Measurements from ENCODE around the gene SNAI1.

- TF ChIP-seq CTCF (IDR thresholded peaks at IDR 0.05) (no peak), REST (IDR thresholded peaks at IDR 0.05; ENCODE audit: insufficient read depth in 1 of 2, low read depth in 2 of 2, low read length in 1 of 2) (no peak)
Measured at GRCh38 chr20:49948178-49948577, 34.6 kb upstream of the SNAI1 start.

Measured in Panc1 (cell line).